ENCODE data around the gene DCPS. TPM values are rescaled to one million over a fixed set of nuclear protein-coding genes. Genes with fewer than 3 reads are reported as not detected.
"Not testable (repeated sequence)": the region's sequence is repeated elsewhere in the genome, so short reads cannot be mapped to it uniquely, and the experiment has no call there.

Gene DCPS
- polyA plus RNA-seq, 4 donors, result 12.2 to 23.3 (median 16.4) TPM

DNA sequence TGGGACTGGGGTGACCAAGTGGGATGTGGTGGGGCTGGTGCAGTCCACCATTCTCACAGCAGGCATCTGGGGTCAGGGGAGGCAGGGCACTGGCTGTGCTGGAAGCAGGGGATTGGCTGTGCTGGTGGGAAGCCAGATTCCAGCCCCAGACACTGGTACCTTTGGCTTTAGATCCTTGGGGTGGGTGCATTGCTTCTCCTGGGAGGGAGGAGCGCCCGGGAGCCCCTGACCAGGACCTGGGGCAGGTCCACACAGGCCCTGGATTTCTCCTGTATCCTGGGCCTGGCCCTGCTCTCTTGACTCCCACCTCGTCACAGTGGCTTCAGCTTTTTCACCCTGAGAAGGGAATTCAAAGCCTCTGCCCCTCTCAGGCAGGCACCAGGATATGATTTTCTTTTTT lies 90.2 kb downstream of the DCPS start:
- no peak overlapping the region for H3K4me3 ChIP-seq (ENCODE audit: low read depth in 1 of 3, low read length in 3 of 3)
- DNase-seq (no peak), FAIRE-seq (no peak)
- WGBS, 3 donors, result 81 to 98% (median 90%) methylated on average over 3 of the region's 3 CpGs
- H3K4me1 ChIP-seq (ENCODE audit: control insufficient read depth in 3 of 3, insufficient read depth in 2 of 3, low read depth in 1 of 3, low read length in 2 of 3), result no peaks in the 10 kb centered on the region
- H3K36me3 ChIP-seq (ENCODE audit: control insufficient read depth in 3 of 3, insufficient read depth in 2 of 3, low read depth in 1 of 3, low read length in 3 of 3), result peaks cover 0 to 10% (median 0%) of the 10 kb centered on the region in 3 donors
- no peaks in the 10 kb centered on the region for H3K27me3 ChIP-seq (ENCODE audit: control insufficient read depth in 3 of 3, insufficient read depth in 3 of 3, low read length in 3 of 3)
- H3K27ac ChIP-seq (ENCODE audit: low read depth in 1 of 3, low read length in 2 of 3), result no peak overlapping the region
- no peaks in the 10 kb centered on the region for H3K9me3 ChIP-seq (ENCODE audit: control insufficient read depth in 2 of 2, insufficient read depth in 1 of 2, low read depth in 1 of 2, low read length in 1 of 2)

DNA sequence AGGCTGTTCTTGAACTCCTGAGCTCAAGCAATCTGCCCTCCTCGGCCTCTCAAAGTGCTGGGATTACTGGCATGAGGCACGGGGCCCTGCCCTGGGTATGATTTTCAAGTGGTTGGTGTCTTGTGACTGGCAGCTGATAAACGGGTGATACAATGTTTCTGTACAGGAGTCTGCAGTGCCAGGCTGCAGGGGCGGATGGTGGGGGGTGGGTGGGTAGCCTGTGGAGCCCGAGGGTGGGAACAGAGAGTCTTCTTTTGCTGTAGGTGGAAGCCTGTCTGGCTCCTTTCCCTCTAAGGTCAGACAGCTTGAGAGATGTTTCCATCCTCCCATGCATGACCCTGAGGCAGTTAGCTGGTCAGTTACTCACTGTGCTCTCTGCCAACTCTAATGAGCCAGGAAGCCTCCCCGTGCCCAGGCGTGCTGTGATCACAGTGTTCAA lies 90.8 kb downstream of the DCPS start:
- H3K4me3 ChIP-seq (ENCODE audit: low read depth in 1 of 3, low read length in 3 of 3); DNase-seq; H3K27ac ChIP-seq (ENCODE audit: low read depth in 1 of 3, low read length in 2 of 3); H3K4me1 ChIP-seq (ENCODE audit: control insufficient read depth in 3 of 3, insufficient read depth in 2 of 3, low read depth in 1 of 3, low read length in 2 of 3); FAIRE-seq; H3K9me3 ChIP-seq (ENCODE audit: control insufficient read depth in 2 of 2, insufficient read depth in 1 of 2, low read depth in 1 of 2, low read length in 1 of 2); H3K27me3 ChIP-seq (ENCODE audit: control insufficient read depth in 3 of 3, insufficient read depth in 3 of 3, low read length in 3 of 3): not testable (repeated sequence)
- 64 to 78% (median 65%) methylated on average over 5 to 6 of the region's 7 CpGs for WGBS, 3 donors
- peaks cover 0 to 10% (median 0%) of the 10 kb centered on the region in 3 donors for H3K36me3 ChIP-seq (ENCODE audit: control insufficient read depth in 3 of 3, insufficient read depth in 2 of 3, low read depth in 1 of 3, low read length in 3 of 3)

Other genes with a start within 250 kb of the DCPS start
- gene CDON, start 241.2 kb upstream of the DCPS start, polyA plus RNA-seq, result 1 to 10 TPM in 2 of 4 donors, not detected in 2; 1.7 to 9.0 TPM
- 10 to 100 TPM; 11.3 to 41.2 (median 17.8) TPM for gene RPUSD4, start 92.4 kb upstream of the DCPS start, polyA plus RNA-seq
- gene FAM118B, start 92.3 kb upstream of the DCPS start, polyA plus RNA-seq, result 10 to 100 TPM; 20.2 to 30.3 (median 25.5) TPM
- 10 to 100 TPM; 20.0 to 74.2 (median 35.8) TPM for gene SRPRA, start 35.2 kb upstream of the DCPS start, polyA plus RNA-seq
- 10 to 100 TPM; 13.8 to 36.1 (median 27.6) TPM for gene FOXRED1, start 34.9 kb upstream of the DCPS start, polyA plus RNA-seq
- 10 to 100 TPM in 2 of 4 donors, 1 to 10 TPM in 2; 6.2 to 15.6 (median 10.3) TPM for gene TIRAP, start 21.0 kb upstream of the DCPS start, polyA plus RNA-seq
- 10 to 100 TPM in 1 of 4 donors, 1 to 10 TPM in 3; 1.6 to 11.6 (median 4.0) TPM for gene ST3GAL4, start 51.6 kb downstream of the DCPS start, polyA plus RNA-seq

Data from small intestine (tissue), 7 donors.